A549 (cell line): ENCODE data around the gene STARD9.

Experiments used
- CBX8 ChIP-seq: fragments of 200-600 bp; sonication (generic); IDR thresholded peaks from 2 replicates; pipeline ENCODE4 v1.6.1; 2016
- CTCF ChIP-seq: fragments of >200 bp; sonication (Bioruptor Twin); formaldehyde crosslinking; IDR thresholded peaks from 3 replicates; pipeline ENCODE4 v1.5.1; 2016
- EHMT2 ChIP-seq: fragments of 200-600 bp; sonication (generic); IDR thresholded peaks from 2 replicates; pipeline ENCODE4 v1.6.1; 2016; ENCODE audit warnings: antibody characterized with exemption, low read depth, mild to moderate bottlenecking, moderate library complexity
- EP300 ChIP-seq, 2 experiments: fragments of >200 bp; sonication (Bioruptor Twin); formaldehyde crosslinking; IDR thresholded peaks; 2 replicates in 1 of 2; 3 replicates in 1 of 2; pipeline ENCODE4 v1.6.1; 2016 to 2017
- HOXA7 ChIP-seq: fragments of 250-450 bp; sonication (Bioruptor Pico); IDR thresholded peaks from 2 replicates; pipeline ENCODE4 v1.5.0; 2020; ENCODE audit warnings: mild to moderate bottlenecking, moderate library complexity
- MAFK ChIP-seq: fragments of 450-650 bp; IDR thresholded peaks from 2 replicates; pipeline ENCODE4 v1.6.1; 2014; ENCODE audit not compliant: partially characterized antibody
- NR3C1 ChIP-seq: fragments of >200 bp; sonication (Bioruptor Twin); formaldehyde crosslinking; IDR thresholded peaks from 3 replicates; pipeline ENCODE4 v1.6.1; 2017
- POLR2A ChIP-seq: IDR thresholded peaks from 2 replicates; pipeline ENCODE4 v1.6.1; 2012; ENCODE audit warnings: mild to moderate bottlenecking, low read length
- RAD21 ChIP-seq, 2 experiments: fragments of >200 bp in 1 of 2; sonication (Bioruptor Twin) in 1 of 2; formaldehyde crosslinking in 1 of 2; IDR thresholded peaks in 1 of 2; conservative IDR thresholded peaks in 1 of 2; 2 replicates in 1 of 2; 3 replicates in 1 of 2; pipeline ENCODE4 v1.6.1; 2012 to 2018; ENCODE audit warnings: inconsistent platforms in 1 of 2
- RARB ChIP-seq: fragments of 250-450 bp; sonication (Bioruptor Pico); IDR thresholded peaks from 2 replicates; pipeline ENCODE4 v1.8.0; 2021; ENCODE audit warnings: mild to moderate bottlenecking, moderate library complexity
- REST ChIP-seq: fragments of 200-600 bp; sonication (generic); IDR thresholded peaks from 2 replicates; pipeline ENCODE4 v1.6.1; 2016; ENCODE audit warnings: antibody characterized with exemption, mild to moderate bottlenecking, moderate library complexity
- ZFP36 ChIP-seq: fragments of 450-650 bp; IDR thresholded peaks from 2 replicates; pipeline ENCODE4 v1.6.1; 2014; ENCODE audit warnings: borderline replicate concordance; ENCODE audit not compliant: partially characterized antibody

GRCh38 chr15:42736793-42737528 lies 161.6 kb downstream of the STARD9 start, which contains the start of gene CDAN1:
- no peak for TF ChIP-seq CTCF
- TF ChIP-seq RARB (CRISPR knock-in tag) = no peak
- no peak for TF ChIP-seq EHMT2
- TF ChIP-seq REST = no peak
- TF ChIP-seq ZFP36 = no peak
- TF ChIP-seq MAFK = no peak
- peak; percentile 76 for TF ChIP-seq POLR2A
- TF ChIP-seq EP300 (IDR thresholded peaks at IDR 0.05) = no peak
- no peak for TF ChIP-seq RAD21 (conservative IDR thresholded peaks at IDR 0.05 in 1 of 2, IDR thresholded peaks at IDR 0.05 in 1 of 2)
- TF ChIP-seq CBX8 = no peak
- no peak for TF ChIP-seq NR3C1
- TF ChIP-seq HOXA7 (CRISPR knock-in tag) = no peak
